GM18868 (cell line): ENCODE data around the gene FAAH2.
"Not testable (repeated sequence)": the region's sequence is repeated elsewhere in the genome, so short reads cannot be mapped to it uniquely, and the experiment has no call there.

ENCODE experiments used
- ATAC-seq: cut with Tn5 transposase; IDR thresholded peaks from one replicate; pipeline ENCODE4 v1.9.1; 2021; ENCODE audit warnings: mild to moderate bottlenecking, moderate library complexity; ENCODE audit not compliant: unreplicated experiment

Gene FAAH2

GRCh38 chrX:57286507-57287251 is at the start of gene FAAH2:
Gene FAAH2 (plus strand): TSS chrX:57286706. CDS start chrX:57286826, 120 bp downstream.
- peak; percentile 91 for ATAC-seq

- no peak for ATAC-seq
These were observed 44.5 kb upstream of the FAAH2 start for GRCh38 chrX:57241967-57242366.

DNA sequence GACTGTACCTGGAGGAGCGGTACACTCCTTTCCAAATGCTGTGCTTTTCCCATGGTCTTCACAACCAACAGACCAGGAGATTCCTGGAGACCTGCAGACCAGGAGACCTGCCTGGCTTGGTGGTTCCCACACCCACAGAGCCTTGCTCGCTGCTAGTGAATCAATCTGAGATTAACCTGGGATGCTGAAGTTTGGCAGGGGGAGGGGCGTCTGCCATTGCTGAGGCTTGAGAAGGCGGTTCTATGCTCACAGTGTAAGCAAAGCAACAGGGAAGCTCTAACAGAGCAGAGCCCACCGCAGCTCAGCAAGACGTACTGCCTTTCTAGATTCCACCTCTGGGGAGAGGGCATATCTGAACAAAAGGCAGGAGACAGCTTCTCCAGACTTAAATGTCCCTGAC is 34.5 kb upstream of the FAAH2 start:
- ATAC-seq, result no peak

DNA sequence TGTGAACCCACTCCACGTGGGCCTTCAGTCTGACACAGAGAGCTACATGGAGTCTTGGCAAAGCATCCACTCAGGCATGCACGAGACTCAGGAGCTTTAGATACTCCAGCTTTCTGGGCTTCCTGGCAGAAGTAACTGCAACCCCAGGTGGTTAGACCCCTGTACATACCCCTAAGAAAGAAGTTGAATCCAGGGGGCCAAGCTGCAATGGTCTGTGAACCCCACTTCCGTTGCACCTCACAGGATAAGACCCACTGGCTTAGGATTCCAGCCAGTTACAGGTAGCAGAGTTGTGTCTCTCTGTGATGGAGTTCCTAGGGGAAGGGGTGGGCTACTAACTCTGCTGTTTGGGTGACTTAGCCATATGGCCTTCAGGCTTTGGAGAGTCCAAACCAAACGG is 21.4 kb upstream of the FAAH2 start:
- ATAC-seq, result no peak

- ATAC-seq, result no peak
These were observed 20.2 kb upstream of the FAAH2 start for GRCh38 chrX:57266275-57266674.

- ATAC-seq, result no peak
These were observed 19.6 kb upstream of the FAAH2 start for GRCh38 chrX:57266871-57267270.

- no peak for ATAC-seq
These were observed 19.2 kb upstream of the FAAH2 start for GRCh38 chrX:57267308-57267707.

GRCh38 chrX:57270980-57271379 is 15.5 kb upstream of the FAAH2 start:
- ATAC-seq, result no peak

DNA sequence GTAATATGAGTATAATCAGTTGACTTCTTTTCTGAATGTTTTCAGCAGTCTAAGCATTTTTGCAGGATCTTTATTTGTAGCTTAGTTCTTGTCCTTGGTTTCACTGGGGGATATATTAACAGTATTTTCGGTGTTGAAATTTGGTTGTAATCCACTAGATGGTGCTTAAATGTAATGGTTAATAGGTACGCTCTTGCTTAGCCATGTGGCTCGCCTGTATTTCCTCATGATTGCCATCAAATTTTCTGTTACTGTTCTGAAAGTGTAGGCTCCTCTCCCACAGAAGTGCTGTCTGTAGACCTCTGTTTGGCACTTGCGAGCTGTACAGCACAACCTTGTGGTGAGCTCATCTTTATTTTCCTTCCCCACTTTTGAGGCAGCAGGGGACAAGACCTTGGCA is 3.9 kb upstream of the FAAH2 start:
- ATAC-seq, result no peak

- no peak for ATAC-seq
These were observed 1.5 kb upstream of the FAAH2 start for GRCh38 chrX:57285001-57285400.

DNA sequence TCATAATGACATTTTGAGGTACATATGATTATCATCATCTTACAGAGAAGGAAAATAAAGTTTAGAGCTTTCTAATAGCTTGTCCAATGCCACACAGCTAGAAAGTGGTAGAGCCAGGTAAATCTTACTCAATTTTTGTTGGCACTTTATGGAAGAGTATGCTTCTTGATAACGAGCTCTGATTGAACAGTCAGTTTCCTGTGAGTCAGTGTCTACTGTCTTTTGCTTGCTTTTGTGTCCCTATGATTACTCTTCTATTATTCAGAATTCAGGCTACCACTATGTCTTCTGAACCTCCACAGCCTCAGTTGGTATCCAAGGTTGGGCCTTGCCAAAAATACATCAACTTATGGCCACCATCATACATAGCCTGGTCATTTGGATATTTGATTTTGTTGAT is 2.6 kb downstream of the FAAH2 start:
- ATAC-seq, result no peak

- no peak for ATAC-seq
These were observed 8.5 kb downstream of the FAAH2 start for GRCh38 chrX:57294961-57295360.

GRCh38 chrX:57295679-57296078 is 9.2 kb downstream of the FAAH2 start:
- ATAC-seq, result not testable (repeated sequence)

- ATAC-seq, result no peak
These were observed 27.2 kb downstream of the FAAH2 start for GRCh38 chrX:57313583-57314215.

DNA sequence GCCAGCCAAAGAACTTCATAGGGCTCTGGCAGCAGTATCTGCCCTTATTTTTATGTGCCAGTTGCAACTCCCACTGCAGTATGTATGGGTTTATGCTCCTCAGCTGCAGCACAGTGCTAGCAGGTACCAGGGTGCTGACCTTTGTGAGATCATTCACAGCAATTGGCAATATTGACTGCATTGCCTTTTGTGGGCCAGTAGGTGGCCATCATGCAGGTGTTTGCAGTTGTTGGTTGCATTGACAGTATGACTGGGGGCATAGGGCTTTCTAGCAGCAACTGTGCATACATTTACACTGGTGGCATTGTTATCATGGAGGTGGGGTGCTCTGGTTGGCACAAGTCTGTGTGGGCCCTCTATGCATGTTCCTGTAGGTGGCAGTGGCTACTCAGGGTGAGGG is 42.5 kb downstream of the FAAH2 start:
- no peak for ATAC-seq

GRCh38 chrX:57335790-57336189 is 49.3 kb downstream of the FAAH2 start:
- ATAC-seq, result not testable (repeated sequence)

GRCh38 chrX:57353472-57354132 is 67.1 kb downstream of the FAAH2 start:
- ATAC-seq, result no peak

- no peak for ATAC-seq
These were observed 77.6 kb downstream of the FAAH2 start for GRCh38 chrX:57364145-57364544.

- ATAC-seq, result no peak
These were observed 79.9 kb downstream of the FAAH2 start for GRCh38 chrX:57366430-57366829.

DNA sequence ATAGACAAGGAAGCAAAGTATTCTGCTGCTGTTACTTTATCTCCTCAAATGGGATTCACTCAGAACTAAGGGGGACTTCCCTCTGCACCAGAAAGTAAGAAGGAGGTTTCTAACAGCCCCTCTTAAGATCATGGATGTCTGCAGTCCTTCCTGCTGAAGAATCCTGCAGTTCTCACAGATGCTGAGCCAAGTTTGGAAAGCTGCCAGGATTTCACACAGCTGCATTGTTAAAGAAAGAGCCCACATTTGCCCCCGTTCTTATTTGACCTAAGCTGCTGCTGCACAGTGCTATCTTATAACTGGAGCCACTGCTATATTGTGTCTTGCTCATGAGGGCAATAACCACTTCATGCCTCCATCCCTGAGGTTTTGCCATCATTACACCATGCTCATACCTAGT is 81.1 kb downstream of the FAAH2 start:
- no peak for ATAC-seq

GRCh38 chrX:57368158-57368557 is 81.7 kb downstream of the FAAH2 start:
- no peak for ATAC-seq

- no peak for ATAC-seq
These were observed 92.8 kb downstream of the FAAH2 start for GRCh38 chrX:57379296-57379695.
